Calu3 (cell line): ENCODE measurements around the gene RASSF4. TPM values are rescaled to one million over a fixed set of nuclear protein-coding genes. Genes with fewer than 3 reads are reported as not detected.

Experiments used
- BruUV-seq: library from RNA; stranded (reverse); fragments of 400-500 nt; replicated peaks from 2 replicates; lab custom pipeline; 2021; lab: Mats Ljungman, UMichigan
- CTCF ChIA-PET: fragments of 300-600 bp; sonication (Branson Sonifier 250); formaldehyde crosslinking; loops from one replicate; lab custom pipeline; 2022; ENCODE audit warnings: antibody characterized with exemption; lab: Charles Lee
- DNase-seq: peaks from one replicate; pipeline ENCODE4 v3.0.0; 2022
- H3K27ac Mint-ChIP-seq: one replicate; pipeline ENCODE4 v1.8.0; 2022; ENCODE audit warnings: mixed read lengths; ENCODE audit not compliant: unreplicated experiment
- H3K27me3 Mint-ChIP-seq: one replicate; pipeline ENCODE4 v1.8.0; 2022; ENCODE audit warnings: mixed read lengths; ENCODE audit not compliant: unreplicated experiment
- H3K36me3 Mint-ChIP-seq: one replicate; pipeline ENCODE4 v1.8.0; 2022; ENCODE audit warnings: mild to moderate bottlenecking, moderate library complexity, mixed read lengths; ENCODE audit not compliant: insufficient read depth, unreplicated experiment
- H3K4me1 Mint-ChIP-seq: one replicate; pipeline ENCODE4 v1.8.0; 2022; ENCODE audit warnings: mild to moderate bottlenecking, low read depth, mixed read lengths; ENCODE audit not compliant: unreplicated experiment
- H3K4me3 Mint-ChIP-seq: one replicate; pipeline ENCODE4 v1.8.0; 2022; ENCODE audit warnings: mild to moderate bottlenecking, low read depth, moderate library complexity, mixed read lengths; ENCODE audit not compliant: unreplicated experiment
- H3K9me3 Mint-ChIP-seq: one replicate; pipeline ENCODE4 v1.8.0; 2022; ENCODE audit warnings: low read depth, mixed read lengths; ENCODE audit not compliant: unreplicated experiment
- intact Hi-C: fragments of 100-400 bp; cut with micrococcal nuclease; formaldehyde crosslinking; loops from one replicate; pipeline ENCODE4 v1.10.0; 2022; ENCODE audit not compliant: unreplicated experiment
- total RNA-seq: library from RNA; stranded (reverse); gene quantifications from 2 replicates; pipeline ENCODE4 v1.2.3, GENCODE V29; 2022
- TF ChIP-seq, protein P1 (sequence below): fragments of 200-600 bp; IDR thresholded peaks from one replicate; pipeline ENCODE4 v1.8.0; 2022; ENCODE audit warnings: antibody characterized with exemption; ENCODE audit not compliant: unreplicated experiment

The RASSF4 gene
- total RNA-seq, 1 experiment from 2014 or later, result 2.2 TPM

DNA sequence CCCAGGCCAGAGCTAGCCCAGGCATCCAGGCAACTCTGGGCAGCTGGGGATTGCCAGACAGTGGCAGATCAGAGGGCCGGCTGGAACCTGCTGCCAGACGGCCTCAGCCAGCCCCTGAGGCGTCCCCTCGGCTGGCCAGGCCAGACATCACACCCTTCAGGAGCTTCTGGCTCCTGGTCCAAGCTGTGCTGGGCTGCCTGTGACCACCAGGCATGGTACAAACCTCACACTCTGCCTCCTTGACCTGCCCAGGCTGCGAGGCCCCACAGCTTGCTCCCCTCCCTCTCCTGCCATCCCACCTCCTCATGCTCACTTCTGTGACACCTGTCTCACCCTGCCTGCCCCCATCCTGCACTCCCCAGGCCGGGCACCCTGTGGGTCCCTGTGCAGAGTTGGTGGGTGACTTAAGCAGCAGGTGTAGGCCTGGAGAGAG, 13.3 kb downstream of the RASSF4 start:
- Mint-ChIP-seq H3K27ac (no peak overlapping the region), H3K9me3 (no peaks in the 10 kb centered on the region), H3K27me3 (no peaks in the 10 kb centered on the region), H3K4me3 (no peak overlapping the region), H3K4me1 (peaks cover 18% of the 10 kb centered on the region), H3K36me3 (peaks cover 5% of the 10 kb centered on the region)
- intact Hi-C loops, result no loop called here
- no TSS peak for BruUV-seq
- CTCF ChIA-PET, result interaction anchor here (0.6 to 0.9 kb wide), 2 partner anchors 40 to 267 kb away, joined by 4 read pairs; no protein-coding TSS in a partner anchor
- DNase-seq, result no peak
- TF ChIP-seq, protein P1, sequence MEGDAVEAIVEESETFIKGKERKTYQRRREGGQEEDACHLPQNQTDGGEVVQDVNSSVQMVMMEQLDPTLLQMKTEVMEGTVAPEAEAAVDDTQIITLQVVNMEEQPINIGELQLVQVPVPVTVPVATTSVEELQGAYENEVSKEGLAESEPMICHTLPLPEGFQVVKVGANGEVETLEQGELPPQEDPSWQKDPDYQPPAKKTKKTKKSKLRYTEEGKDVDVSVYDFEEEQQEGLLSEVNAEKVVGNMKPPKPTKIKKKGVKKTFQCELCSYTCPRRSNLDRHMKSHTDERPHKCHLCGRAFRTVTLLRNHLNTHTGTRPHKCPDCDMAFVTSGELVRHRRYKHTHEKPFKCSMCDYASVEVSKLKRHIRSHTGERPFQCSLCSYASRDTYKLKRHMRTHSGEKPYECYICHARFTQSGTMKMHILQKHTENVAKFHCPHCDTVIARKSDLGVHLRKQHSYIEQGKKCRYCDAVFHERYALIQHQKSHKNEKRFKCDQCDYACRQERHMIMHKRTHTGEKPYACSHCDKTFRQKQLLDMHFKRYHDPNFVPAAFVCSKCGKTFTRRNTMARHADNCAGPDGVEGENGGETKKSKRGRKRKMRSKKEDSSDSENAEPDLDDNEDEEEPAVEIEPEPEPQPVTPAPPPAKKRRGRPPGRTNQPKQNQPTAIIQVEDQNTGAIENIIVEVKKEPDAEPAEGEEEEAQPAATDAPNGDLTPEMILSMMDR, result no peak

DNA sequence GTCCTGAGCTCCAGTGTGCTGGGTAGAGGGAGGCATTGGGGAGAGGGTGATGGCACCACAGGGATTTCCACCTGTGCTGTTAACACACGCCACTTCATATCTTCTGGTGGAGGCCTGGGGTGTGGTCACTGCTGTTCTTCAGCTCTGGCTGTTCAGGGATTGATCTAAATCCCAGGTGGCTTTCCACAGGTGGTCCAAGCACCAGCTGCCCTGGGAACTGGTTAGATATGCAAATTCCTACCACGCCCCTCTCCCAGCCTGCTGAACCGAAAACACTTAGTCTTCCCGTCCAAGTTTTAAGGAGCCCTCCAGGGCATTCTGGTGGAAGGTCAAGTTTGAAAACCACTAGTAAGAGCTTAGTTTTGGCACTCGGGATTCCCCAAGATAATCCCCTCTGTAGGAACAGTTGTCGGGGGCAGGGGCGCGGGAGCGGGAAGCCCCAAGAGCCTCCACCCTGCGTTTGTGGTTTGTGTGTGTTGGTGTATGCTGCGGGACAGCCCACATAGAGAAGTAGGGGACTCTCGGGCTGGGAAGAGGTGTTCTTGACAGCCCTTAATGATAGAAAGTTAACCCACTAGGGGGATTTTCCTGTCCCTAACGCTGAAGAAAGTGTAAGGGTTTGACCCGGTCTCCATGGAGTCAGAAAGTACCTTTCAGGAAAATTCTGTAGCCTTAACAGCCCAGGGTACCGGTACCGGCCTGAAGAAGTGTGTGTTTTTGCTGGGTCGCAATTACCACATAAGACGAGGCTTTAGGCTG, 13.9 kb downstream of the RASSF4 start:
- intact Hi-C loops, result loop anchor here (2.0 kb wide), 1 partner anchor 33 kb away; no protein-coding TSS in a partner anchor

DNA sequence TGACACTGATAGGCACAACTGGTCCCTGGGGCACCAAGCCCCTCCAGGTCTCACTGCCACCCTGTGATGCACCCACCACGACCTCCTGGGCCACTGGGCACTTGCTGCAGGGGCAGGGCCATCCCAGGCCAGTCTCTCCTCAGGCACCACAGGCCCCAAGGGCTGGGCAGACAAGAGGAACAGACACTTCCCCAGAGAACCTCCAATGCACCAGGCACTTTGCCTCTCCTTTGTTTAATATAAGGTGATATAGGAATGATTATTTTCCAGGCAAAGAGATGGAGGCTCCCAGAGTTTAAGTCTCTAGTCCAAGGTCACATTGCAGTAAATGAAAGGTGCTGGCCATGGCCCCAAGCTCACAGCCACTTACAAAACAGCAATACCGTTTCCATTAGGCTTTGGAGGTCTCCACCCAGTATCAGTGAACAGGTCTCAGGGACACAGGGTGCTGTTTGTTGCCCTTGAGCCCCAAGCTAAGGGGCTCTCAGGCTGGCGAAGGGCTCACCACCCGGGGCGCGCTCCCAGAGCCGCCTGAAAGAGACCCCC, 14.6 kb downstream of the RASSF4 start:
- BruUV-seq, result no TSS peak
- Mint-ChIP-seq H3K4me3 (peak overlapping the region; percentile 52), H3K36me3 (peaks cover 17% of the 10 kb centered on the region), H3K27me3 (no peaks in the 10 kb centered on the region), H3K9me3 (no peaks in the 10 kb centered on the region), H3K4me1 (peaks cover 22% of the 10 kb centered on the region), H3K27ac (no peak overlapping the region)
- DNase-seq, result no peak
- CTCF ChIA-PET, result no interaction called here
- TF ChIP-seq, protein P1, result no peak
- intact Hi-C loops, result loop anchor here (2.0 kb wide), 1 partner anchor 33 kb away; no protein-coding TSS in a partner anchor

More for the DNA sequence above, 13.9 kb downstream of the RASSF4 start:
- CTCF ChIA-PET, result interaction anchor here (0.9 kb wide), 1 partner anchor 41 kb away, joined by 4 read pairs; no protein-coding TSS in a partner anchor
- Mint-ChIP-seq H3K4me3 (no peak overlapping the region), H3K36me3 (peaks cover 11% of the 10 kb centered on the region), H3K9me3 (no peaks in the 10 kb centered on the region), H3K27me3 (no peaks in the 10 kb centered on the region), H3K27ac (no peak overlapping the region), H3K4me1 (peaks cover 18% of the 10 kb centered on the region)
- TF ChIP-seq, protein P1, result no peak
- DNase-seq, result no peak
- BruUV-seq, result no TSS peak

DNA sequence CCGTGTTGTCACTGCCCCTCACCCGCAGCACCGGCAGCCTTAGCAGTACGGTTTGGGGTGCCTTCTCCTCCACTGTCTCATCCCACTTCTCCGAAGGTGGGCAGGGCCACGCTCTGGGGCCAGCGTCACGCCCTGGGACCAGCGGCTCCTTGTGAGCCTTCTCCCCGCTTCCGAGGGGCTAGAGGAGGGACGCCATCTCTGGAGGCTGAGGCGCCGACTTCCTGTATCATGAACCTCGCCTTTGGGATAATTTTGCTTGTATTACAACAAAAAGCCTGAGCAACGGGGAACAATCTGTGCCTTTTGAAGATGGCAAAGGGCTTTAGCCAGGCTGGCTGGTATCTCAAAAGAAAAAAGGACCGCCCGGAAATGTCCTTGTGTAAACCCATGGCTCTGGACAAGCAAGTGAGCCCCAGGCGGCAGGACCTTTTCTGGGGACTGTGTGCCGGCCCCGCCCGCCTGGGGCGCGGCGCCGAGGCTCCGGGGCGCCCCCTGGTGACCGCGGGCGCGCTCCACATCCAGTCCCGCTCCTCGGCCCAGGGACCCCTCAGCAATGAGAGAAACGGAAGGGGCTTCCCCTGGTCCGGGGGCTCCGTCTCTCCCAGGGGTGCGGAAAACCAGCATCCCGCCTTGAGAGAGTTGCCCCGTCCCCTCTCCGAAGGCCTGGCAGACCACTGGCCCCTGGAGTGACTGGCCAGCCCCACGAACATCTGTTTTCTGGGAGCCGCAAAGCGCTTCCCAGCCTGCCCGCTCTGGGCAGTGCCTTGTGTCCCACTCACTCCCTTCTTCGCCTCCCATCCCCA, 15.2 kb downstream of the RASSF4 start:
- BruUV-seq, result no TSS peak
- peaks cover 18% of the 10 kb centered on the region for H3K36me3 Mint-ChIP-seq
- TF ChIP-seq, protein P1, result peak; percentile 94
- intact Hi-C loops, result loop anchor here (1.0 to 2.0 kb wide), 2 partner anchors 34 to 42 kb away; no protein-coding TSS in a partner anchor
- no peaks in the 10 kb centered on the region for H3K9me3 Mint-ChIP-seq
- peak overlapping the region; percentile 52 for H3K4me3 Mint-ChIP-seq
- peaks cover 28% of the 10 kb centered on the region for H3K4me1 Mint-ChIP-seq
- CTCF ChIA-PET, result interaction anchor here (0.6 to 1.8 kb wide), 6 partner anchors 18 to 147 kb away, joined by 3 to 30 read pairs (median 8); no protein-coding TSS in a partner anchor
- H3K27me3 Mint-ChIP-seq, result no peaks in the 10 kb centered on the region
- H3K27ac Mint-ChIP-seq, result no peak overlapping the region
- DNase-seq, result peak; percentile 80
